Cardiac muscle cell (in vitro differentiated cells and primary cell): Measurements from ENCODE around the gene DDR1. TPM values are rescaled to one million over a fixed set of nuclear protein-coding genes. Genes with fewer than 3 reads are reported as not detected.
"Not testable (repeated sequence)": the region's sequence is repeated elsewhere in the genome, so short reads cannot be mapped to it uniquely, and the experiment has no call there.

ENCODE experiments used
- DNase-seq, 2 donors: peaks; one replicate each; pipeline versions ENCODE4 v3.0.0 to v3.0.0-alpha.2; 2010 to 2017; ENCODE audit warnings: low read depth in 1 of 2, low spot score in 1 of 2
- H3K27ac ChIP-seq: fragments of 200-600 bp; sonication (generic); 2 replicates; pipeline ENCODE4 v1.5.1; 2016
- H3K27me3 ChIP-seq: fragments of 200-600 bp; sonication (generic); 2 replicates; pipeline ENCODE4 v1.6.0; 2016; ENCODE audit warnings: control low read depth
- H3K36me3 ChIP-seq: fragments of 200-600 bp; sonication (generic); 2 replicates; pipeline ENCODE4 v1.5.1; 2016; ENCODE audit warnings: control low read depth
- H3K4me1 ChIP-seq: fragments of 200-600 bp; sonication (generic); 2 replicates; pipeline ENCODE4 v1.8.1; 2017; ENCODE audit warnings: low read depth, mild to moderate bottlenecking, mixed run types
- H3K4me3 ChIP-seq: fragments of 200-600 bp; sonication (generic); 2 replicates; pipeline ENCODE4 v1.5.1; 2016; ENCODE audit warnings: mild to moderate bottlenecking
- H3K9me3 ChIP-seq: fragments of 200-600 bp; sonication (generic); 2 replicates; pipeline ENCODE4 v1.5.1; 2017; ENCODE audit warnings: low read depth, mild to moderate bottlenecking, control low read depth
- polyA plus RNA-seq: library from polyadenylated mRNA; unstranded; fragments of >200 nt; fragmentation: Nextera tagmentation; extraction: Ambion mirVana; gene quantifications from 2 replicates; pipeline ENCODE4 v1.2.1, GENCODE V29; 2016
- total RNA-seq: library from RNA; depleted of rRNA; stranded (reverse); fragments of >200 nt; gene quantifications from 2 replicates; pipeline ENCODE4 v1.2.3, GENCODE V29; 2016
- TF ChIP-seq, protein P1 (sequence below): IDR thresholded peaks from 2 replicates; pipeline ENCODE4 v1.5.1; 2012; ENCODE audit warnings: low read depth, mild to moderate bottlenecking, low read length

The DDR1 gene
- total and polyA plus RNA-seq, 2 experiments from 2014 or later, result 108 to 136 TPM

DNA sequence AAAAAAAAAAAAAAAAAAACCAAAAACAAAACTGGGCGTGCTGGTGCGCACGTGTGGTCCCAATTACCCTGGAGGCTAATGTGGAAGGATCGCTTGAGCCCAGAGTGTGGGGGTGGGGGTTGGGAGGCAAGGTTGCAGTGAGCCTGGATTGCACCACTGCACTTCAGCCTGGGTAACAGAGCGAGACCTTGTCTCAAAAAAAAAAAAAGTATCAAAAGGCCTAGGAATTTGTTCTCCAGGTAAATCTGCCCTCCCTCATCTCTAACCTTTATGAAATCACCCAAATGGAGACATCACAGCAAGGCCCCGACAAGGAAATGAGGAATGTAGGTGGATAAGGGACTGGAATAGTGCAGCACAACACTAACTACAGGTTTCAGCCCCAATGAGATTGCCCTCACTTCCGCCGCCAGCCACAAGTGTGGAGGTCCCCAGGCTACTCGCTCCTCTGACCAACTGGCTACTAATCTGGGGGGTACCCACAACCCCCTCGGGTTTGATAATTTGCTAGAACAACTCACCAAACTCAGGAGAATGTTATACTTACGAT is 36.8 kb upstream of the DDR1 start:
- Histone ChIP-seq H3K27ac (peak overlapping the region; percentile 31), H3K4me1 (peaks cover 31% of the 10 kb centered on the region), H3K27me3 (no peaks in the 10 kb centered on the region), H3K4me3 (no peak overlapping the region), H3K9me3 (no peaks in the 10 kb centered on the region), H3K36me3 (no peaks in the 10 kb centered on the region)
- DNase-seq, result no peak
- TF ChIP-seq, protein P1, sequence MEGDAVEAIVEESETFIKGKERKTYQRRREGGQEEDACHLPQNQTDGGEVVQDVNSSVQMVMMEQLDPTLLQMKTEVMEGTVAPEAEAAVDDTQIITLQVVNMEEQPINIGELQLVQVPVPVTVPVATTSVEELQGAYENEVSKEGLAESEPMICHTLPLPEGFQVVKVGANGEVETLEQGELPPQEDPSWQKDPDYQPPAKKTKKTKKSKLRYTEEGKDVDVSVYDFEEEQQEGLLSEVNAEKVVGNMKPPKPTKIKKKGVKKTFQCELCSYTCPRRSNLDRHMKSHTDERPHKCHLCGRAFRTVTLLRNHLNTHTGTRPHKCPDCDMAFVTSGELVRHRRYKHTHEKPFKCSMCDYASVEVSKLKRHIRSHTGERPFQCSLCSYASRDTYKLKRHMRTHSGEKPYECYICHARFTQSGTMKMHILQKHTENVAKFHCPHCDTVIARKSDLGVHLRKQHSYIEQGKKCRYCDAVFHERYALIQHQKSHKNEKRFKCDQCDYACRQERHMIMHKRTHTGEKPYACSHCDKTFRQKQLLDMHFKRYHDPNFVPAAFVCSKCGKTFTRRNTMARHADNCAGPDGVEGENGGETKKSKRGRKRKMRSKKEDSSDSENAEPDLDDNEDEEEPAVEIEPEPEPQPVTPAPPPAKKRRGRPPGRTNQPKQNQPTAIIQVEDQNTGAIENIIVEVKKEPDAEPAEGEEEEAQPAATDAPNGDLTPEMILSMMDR, result no peak

DNA sequence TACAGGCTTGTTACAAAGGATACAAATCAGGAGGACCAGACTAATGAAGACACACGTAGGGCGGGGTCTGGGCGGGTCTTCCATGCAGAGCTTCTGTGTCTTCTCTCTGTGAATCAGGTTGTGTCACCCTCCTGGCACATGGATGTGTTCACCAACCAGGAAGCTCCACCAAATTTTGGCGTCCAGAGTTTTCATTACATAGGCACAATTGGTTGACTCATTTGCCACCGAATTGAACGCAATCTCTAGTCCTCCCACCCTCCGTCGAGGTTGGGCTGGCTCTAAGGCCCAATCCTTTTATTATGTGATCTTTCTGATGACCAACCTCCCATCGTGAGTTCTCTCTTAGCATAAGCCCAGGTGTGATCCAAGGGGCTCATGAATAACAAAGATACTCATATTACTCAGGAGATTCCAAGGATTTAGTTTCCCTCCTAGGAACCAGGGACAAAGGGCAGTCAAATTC is 36.3 kb upstream of the DDR1 start:
- Histone ChIP-seq H3K4me1 (peaks cover 27% of the 10 kb centered on the region), H3K36me3 (no peaks in the 10 kb centered on the region), H3K27me3 (no peaks in the 10 kb centered on the region), H3K27ac (peak overlapping the region; percentile 31), H3K9me3 (no peaks in the 10 kb centered on the region), H3K4me3 (no peak overlapping the region)
- DNase-seq, result no peak
- TF ChIP-seq, protein P1, result no peak

DNA sequence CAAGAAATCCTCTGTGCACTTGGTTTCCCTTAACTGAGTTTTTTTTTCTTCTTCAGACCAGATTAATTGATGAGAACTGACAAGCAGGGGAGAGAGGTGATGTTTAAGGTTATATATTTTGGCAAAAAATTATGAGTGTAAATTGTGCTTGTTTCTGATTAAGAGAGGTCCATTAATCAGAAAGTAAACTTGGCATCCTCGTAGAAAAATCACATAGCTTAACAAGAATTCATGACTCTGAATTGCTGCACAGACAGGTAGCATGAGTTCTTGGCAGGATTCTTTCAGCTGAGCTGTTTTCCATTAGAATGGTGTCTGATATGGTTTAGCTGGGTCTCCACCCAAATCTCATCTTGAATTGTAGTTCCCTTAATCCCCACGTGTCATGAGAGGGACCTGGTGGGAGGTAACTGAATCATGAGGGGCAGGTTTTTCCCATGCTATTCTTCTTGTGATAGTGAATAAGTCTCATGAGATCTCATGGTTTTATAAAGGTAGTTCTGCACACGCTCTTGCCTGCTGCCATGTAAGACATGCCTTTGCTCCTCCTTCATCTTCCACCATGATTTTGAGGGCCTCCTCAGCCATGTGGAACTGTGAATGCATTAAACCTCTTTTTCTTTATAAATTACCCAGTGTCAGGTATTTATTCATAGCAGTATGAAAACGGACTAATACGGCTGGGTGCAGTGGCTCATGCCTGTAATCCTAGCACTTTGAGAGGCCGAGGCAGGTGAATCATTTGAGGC is 34.2 kb upstream of the DDR1 start:
- Histone ChIP-seq H3K36me3 (no peaks in the 10 kb centered on the region), H3K4me3 (no peak overlapping the region), H3K9me3 (no peaks in the 10 kb centered on the region), H3K4me1 (peaks cover 9% of the 10 kb centered on the region), H3K27me3 (no peaks in the 10 kb centered on the region), H3K27ac (no peak overlapping the region)
- no peak for DNase-seq
- TF ChIP-seq, protein P1, result no peak

DNA sequence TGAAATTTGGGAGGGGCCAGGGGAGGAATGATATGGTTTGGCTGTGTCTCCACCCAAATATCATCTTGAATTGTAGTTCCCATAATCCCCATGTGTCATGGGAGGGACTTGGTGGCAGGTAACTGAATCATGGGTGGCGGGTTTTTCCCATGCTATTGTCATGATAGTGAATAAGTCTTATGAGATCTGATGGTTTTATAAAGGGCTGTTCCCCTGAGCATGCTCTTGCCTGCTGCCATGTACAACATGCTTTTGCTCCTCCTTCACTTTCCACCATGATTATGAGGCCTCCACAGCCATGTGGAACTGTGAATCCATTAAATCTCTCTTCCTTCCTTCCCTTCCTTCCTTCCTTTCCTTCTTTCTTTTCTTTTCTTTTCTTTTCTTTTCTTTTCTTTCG is 31.9 kb upstream of the DDR1 start:
- H3K4me3 ChIP-seq, H3K27ac ChIP-seq, H3K4me1 ChIP-seq, H3K36me3 ChIP-seq, H3K9me3 ChIP-seq, DNase-seq, H3K27me3 ChIP-seq: not testable (repeated sequence)

DNA sequence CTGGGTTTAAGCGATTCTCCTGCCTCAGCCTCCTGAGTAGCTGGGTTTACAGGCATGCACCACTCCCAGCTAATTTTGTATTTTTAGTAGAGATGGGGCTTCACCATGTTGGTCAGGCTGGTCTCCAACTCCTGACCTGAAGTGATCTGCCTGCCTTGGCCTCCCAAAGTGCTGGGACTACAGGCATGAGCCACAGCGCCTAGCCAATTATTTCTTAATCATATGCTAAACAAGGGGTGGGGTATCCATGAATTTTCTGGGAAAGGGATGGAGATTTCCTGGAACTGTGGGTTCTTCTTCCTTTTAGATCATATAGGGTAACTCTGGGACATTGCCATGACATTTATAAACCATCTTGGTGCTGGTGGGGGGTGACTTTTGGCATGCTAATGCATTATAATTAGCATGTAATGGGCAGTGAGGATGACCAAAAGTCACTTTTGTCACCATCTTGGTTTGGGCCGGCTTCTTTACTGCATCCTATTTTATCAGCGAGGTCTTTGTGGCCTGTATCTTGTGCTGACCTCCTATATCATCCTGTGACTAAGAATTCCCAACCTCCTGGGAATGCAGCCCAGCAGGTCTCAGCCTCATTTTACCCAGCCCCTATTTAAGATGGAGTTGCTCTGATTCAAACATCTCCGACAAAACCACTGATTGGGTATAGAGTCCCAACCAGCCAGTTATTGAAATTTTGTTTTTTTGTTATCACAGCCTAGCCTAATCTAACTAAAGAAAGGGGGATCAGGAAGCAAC is 29.9 kb upstream of the DDR1 start:
- no peak overlapping the region for H3K27ac ChIP-seq
- no peaks in the 10 kb centered on the region for H3K36me3 ChIP-seq
- no peaks in the 10 kb centered on the region for H3K27me3 ChIP-seq
- no peak overlapping the region for H3K4me3 ChIP-seq
- TF ChIP-seq, protein P1, result no peak
- no peak for DNase-seq
- H3K9me3 ChIP-seq, result no peaks in the 10 kb centered on the region
- H3K4me1 ChIP-seq, result peaks cover 5% of the 10 kb centered on the region
